ENCODE results near the gene RPGR.
A peak's percentile ranks its signal among the peaks of the same experiment; 100 is the strongest.

The RPGR gene

GRCh38 chrX:38256019-38256418, 71.3 kb downstream of the RPGR start:
- DNase-seq: no peak

- no peak for DNase-seq
Observed at GRCh38 chrX:38249965-38250364, 77.3 kb downstream of the RPGR start.

- DNase-seq: no peak
Observed at GRCh38 chrX:38247051-38247450, 80.3 kb downstream of the RPGR start.

- no peak for DNase-seq
Observed at GRCh38 chrX:38240541-38240940, 86.8 kb downstream of the RPGR start.

- no peak for DNase-seq
Observed at GRCh38 chrX:38236901-38237615, 90.3 kb downstream of the RPGR start.

- DNase-seq: no peak
Observed at GRCh38 chrX:38233891-38234667, 93.2 kb downstream of the RPGR start.

GRCh38 chrX:38232079-38232686, 95.1 kb downstream of the RPGR start:
- no peak for DNase-seq

GRCh38 chrX:38225093-38225492, 102.2 kb downstream of the RPGR start:
- peak; percentile 1 for DNase-seq

GRCh38 chrX:38224160-38224559, 103.1 kb downstream of the RPGR start:
- DNase-seq: no peak

GRCh38 chrX:38221391-38221929, 105.8 kb downstream of the RPGR start:
- peak; percentile 4 for DNase-seq

- peak; percentile 65 for DNase-seq
Observed at GRCh38 chrX:38220415-38221390, 106.6 kb downstream of the RPGR start, which contains the start of gene SRPX. TSS of gene SRPX (minus strand) at chrX:38220871. CDS start at chrX:38220792, 79 bp downstream.

GRCh38 chrX:38220024-38220414, 107.3 kb downstream of the RPGR start:
- DNase-seq: peak; percentile 78
